GM12878 (cell line): Measurements from ENCODE around the gene CD7. TPM values are rescaled to one million over a fixed set of nuclear protein-coding genes. Genes with fewer than 3 reads are reported as not detected.

ENCODE experiments used
- ASH2L ChIP-seq: fragments of 300-600, 200-600 bp; sonication (generic); IDR thresholded peaks from 2 replicates; pipeline ENCODE4 v1.6.1; 2017; ENCODE audit warnings: low read depth, mild to moderate bottlenecking, borderline replicate concordance
- BMI1 ChIP-seq: fragments of 450-650 bp; IDR thresholded peaks from 2 replicates; pipeline ENCODE4 v1.6.1; 2016; ENCODE audit warnings: mild to moderate bottlenecking, moderate library complexity, borderline replicate concordance
- CBX5 ChIP-seq: sonication (generic); IDR thresholded peaks from 2 replicates; pipeline ENCODE4 v1.6.1; 2016; ENCODE audit warnings: low read depth, moderate library complexity, mild to moderate bottlenecking, inconsistent platforms
- CHD4 ChIP-seq: fragments of 200-600 bp; sonication (generic); IDR thresholded peaks from 2 replicates; pipeline ENCODE4 v1.6.1; 2016; ENCODE audit warnings: mild to moderate bottlenecking
- EP300 ChIP-seq, 2 experiments: fragments of 150-350 bp in 1 of 2; IDR thresholded peaks; 2 replicates each; pipeline ENCODE4 v1.6.1; 2011 to 2012; ENCODE audit warnings: low read depth in 2 of 2, low read length in 2 of 2, borderline replicate concordance in 1 of 2, improper control_type of control experiment in 1 of 2, inconsistent platforms in 1 of 2; ENCODE audit not compliant: control insufficient read depth in 1 of 2
- IKZF2 ChIP-seq, 2 experiments: fragments of 450-650 bp; IDR thresholded peaks; 2 replicates each; pipeline ENCODE4 v1.6.1; 2017; ENCODE audit warnings: mild to moderate bottlenecking in 2 of 2, moderate library complexity in 2 of 2
- KLF5 ChIP-seq: fragments of 450-650 bp; IDR thresholded peaks from 2 replicates; pipeline ENCODE4 v1.6.1; 2014; ENCODE audit warnings: mild to moderate bottlenecking; ENCODE audit not compliant: partially characterized antibody
- MEF2A ChIP-seq: IDR thresholded peaks from 2 replicates; pipeline ENCODE4 v1.6.1; 2011; ENCODE audit warnings: low read depth, mild to moderate bottlenecking, low read length, moderate library complexity; ENCODE audit not compliant: insufficient read depth
- NFYA ChIP-seq: IDR thresholded peaks from 2 replicates; pipeline ENCODE4 v1.6.1; 2011; ENCODE audit warnings: low read depth, mild to moderate bottlenecking, low read length, improper control_type of control experiment, borderline replicate concordance
- NR2C2 ChIP-seq: IDR thresholded peaks from 2 replicates; pipeline ENCODE4 v1.6.1; 2011; ENCODE audit warnings: borderline replicate concordance, low read depth; ENCODE audit not compliant: control insufficient read depth, insufficient read length
- POLR2AphosphoS2 ChIP-seq: IDR thresholded peaks from 2 replicates; pipeline ENCODE4 v1.6.1; 2011; ENCODE audit warnings: low read depth, mild to moderate bottlenecking, low read length, improper control_type of control experiment, moderate library complexity
- RBBP5 ChIP-seq: fragments of 200-600 bp; sonication (generic); conservative IDR thresholded peaks from 2 replicates; pipeline ENCODE4 v1.6.1; 2016
- SIX5 ChIP-seq: IDR thresholded peaks from 2 replicates; pipeline ENCODE4 v1.6.1; 2011; ENCODE audit warnings: mild to moderate bottlenecking, low read depth, low read length, moderate library complexity; ENCODE audit not compliant: severe bottlenecking
- SMAD5 ChIP-seq: IDR thresholded peaks from 2 replicates; pipeline ENCODE4 v1.6.1; 2016; ENCODE audit warnings: antibody characterized with exemption, low read depth
- SUZ12 ChIP-seq: fragments of 200-600 bp; sonication (generic); IDR thresholded peaks from one replicate; pipeline ENCODE4 v1.6.1; 2018; ENCODE audit warnings: antibody characterized with exemption, mild to moderate bottlenecking; ENCODE audit not compliant: unreplicated experiment
- TBL1XR1 ChIP-seq: IDR thresholded peaks from 2 replicates; pipeline ENCODE4 v1.6.1; 2012; ENCODE audit warnings: low read depth, low read length, improper control_type of control experiment
- YY1 ChIP-seq: IDR thresholded peaks from 2 replicates; pipeline ENCODE4 v1.6.1; 2011; ENCODE audit warnings: low read depth, mild to moderate bottlenecking, low read length
- polyA plus RNA-seq, 11 experiments: library from polyadenylated mRNA; depleted of rRNA in 4 of 11; unstranded in 6 of 11; stranded (reverse) in 5 of 11; fragments of >200 nt; fragmentation: Nextera tagmentation in 4 of 11; fragmentation: Illumina TruSeq in 1 of 11; extraction: Ambion mirVana in 4 of 11; extraction: Trizol in 1 of 11; gene quantifications; 1 replicate in 1 of 11; 2 replicates in 10 of 11; pipeline versions ENCODE4 v1.2.1 to v1.2.3, GENCODE V29; 2011 to 2016; ENCODE audit warnings: inconsistent platforms in 2 of 11, missing spikeins in 2 of 11, low read depth in 1 of 11
- total RNA-seq, 4 experiments: library from RNA; depleted of rRNA in 3 of 4; stranded (reverse); fragments of >200 nt in 3 of 4; fragmentation: Illumina TruSeq in 1 of 4; extraction: Trizol in 1 of 4; gene quantifications; 2 replicates each; pipeline versions ENCODE4 v1.2.1 to v1.2.3, GENCODE V29; 2013 to 2021
- TF ChIP-seq, protein P1 (sequence below): IDR thresholded peaks from 2 replicates; pipeline ENCODE4 v1.6.1; 2011; ENCODE audit warnings: borderline replicate concordance, low read depth, mild to moderate bottlenecking, moderate library complexity, low read length; ENCODE audit not compliant: insufficient read depth, poor library complexity, severe bottlenecking
- TF ChIP-seq, protein P2 (sequence below): fragments of 450-650 bp; formaldehyde crosslinking; IDR thresholded peaks from 2 replicates; pipeline ENCODE4 v1.5.0; 2022; ENCODE audit warnings: mild to moderate bottlenecking, missing genetic modification characterization
- TF ChIP-seq, protein P3 (sequence below): fragments of 450-650 bp; IDR thresholded peaks from 2 replicates; pipeline ENCODE4 v1.6.1; 2016; ENCODE audit warnings: mild to moderate bottlenecking

CD7 gene
- total and polyA plus RNA-seq, 10 of the 15 experiments (the other 5 are each of a cell fraction or from before 2014, with no cell fraction given): 0.33 TPM; not detected in 9

DNA sequence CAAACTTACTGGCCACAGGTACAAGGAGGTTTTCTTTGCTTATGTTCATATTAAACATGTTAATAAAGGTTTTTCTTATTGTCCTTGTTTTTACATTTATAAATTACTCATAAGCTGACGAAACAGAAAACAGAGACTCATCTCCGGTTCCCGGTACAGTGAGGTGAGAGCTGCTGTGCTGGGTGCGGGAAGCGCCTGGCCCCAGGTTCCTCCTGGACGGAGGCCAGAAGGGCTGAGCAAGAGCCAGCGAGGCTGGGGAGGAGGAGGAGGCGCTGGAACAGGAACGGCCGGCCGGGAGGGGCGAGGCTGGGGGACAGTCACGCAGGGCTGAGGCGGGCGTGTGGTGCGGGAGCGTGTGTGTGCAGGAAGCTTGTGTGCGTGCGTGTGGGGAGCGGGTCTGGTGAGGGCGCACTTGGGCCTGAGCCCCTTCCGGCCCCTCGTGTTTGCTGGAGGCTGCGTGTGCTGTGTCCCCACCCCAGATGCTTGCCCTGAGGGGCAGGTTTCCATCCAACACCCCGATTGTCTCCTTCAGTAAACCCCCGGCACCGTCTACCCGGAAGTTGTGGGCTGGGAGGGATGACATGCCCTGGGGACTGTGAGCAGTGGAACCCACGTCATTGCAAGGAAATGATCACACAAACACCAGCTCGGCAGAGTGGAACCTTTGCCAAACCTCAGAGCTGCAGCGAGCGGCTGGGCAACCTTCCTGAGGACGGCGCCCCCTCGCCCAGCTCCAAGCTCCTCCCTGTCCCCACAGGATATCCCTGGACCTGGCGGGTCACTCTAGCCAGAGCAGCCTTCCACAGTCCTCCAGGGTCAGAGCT, 19.5 kb downstream of the CD7 start (continued):
- TF ChIP-seq, protein P1, sequence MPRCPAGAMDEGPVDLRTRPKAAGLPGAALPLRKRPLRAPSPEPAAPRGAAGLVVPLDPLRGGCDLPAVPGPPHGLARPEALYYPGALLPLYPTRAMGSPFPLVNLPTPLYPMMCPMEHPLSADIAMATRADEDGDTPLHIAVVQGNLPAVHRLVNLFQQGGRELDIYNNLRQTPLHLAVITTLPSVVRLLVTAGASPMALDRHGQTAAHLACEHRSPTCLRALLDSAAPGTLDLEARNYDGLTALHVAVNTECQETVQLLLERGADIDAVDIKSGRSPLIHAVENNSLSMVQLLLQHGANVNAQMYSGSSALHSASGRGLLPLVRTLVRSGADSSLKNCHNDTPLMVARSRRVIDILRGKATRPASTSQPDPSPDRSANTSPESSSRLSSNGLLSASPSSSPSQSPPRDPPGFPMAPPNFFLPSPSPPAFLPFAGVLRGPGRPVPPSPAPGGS: peak; percentile 40
- TF ChIP-seq, protein P2, sequence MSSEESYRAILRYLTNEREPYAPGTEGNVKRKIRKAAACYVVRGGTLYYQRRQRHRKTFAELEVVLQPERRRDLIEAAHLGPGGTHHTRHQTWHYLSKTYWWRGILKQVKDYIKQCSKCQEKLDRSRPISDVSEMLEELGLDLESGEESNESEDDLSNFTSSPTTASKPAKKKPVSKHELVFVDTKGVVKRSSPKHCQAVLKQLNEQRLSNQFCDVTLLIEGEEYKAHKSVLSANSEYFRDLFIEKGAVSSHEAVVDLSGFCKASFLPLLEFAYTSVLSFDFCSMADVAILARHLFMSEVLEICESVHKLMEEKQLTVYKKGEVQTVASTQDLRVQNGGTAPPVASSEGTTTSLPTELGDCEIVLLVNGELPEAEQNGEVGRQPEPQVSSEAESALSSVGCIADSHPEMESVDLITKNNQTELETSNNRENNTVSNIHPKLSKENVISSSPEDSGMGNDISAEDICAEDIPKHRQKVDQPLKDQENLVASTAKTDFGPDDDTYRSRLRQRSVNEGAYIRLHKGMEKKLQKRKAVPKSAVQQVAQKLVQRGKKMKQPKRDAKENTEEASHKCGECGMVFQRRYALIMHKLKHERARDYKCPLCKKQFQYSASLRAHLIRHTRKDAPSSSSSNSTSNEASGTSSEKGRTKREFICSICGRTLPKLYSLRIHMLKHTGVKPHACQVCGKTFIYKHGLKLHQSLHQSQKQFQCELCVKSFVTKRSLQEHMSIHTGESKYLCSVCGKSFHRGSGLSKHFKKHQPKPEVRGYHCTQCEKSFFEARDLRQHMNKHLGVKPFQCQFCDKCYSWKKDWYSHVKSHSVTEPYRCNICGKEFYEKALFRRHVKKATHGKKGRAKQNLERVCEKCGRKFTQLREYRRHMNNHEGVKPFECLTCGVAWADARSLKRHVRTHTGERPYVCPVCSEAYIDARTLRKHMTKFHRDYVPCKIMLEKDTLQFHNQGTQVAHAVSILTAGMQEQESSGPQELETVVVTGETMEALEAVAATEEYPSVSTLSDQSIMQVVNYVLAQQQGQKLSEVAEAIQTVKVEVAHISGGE: no peak
- TF ChIP-seq POLR2AphosphoS2: no peak; the same call in 1 of the 2 replicates
- no peak for TF ChIP-seq TBL1XR1
- TF ChIP-seq BMI1: no peak; the same call in 1 of the 2 replicates
- no peak for TF ChIP-seq CBX5
- no peak for TF ChIP-seq NR2C2
- TF ChIP-seq, protein P3, sequence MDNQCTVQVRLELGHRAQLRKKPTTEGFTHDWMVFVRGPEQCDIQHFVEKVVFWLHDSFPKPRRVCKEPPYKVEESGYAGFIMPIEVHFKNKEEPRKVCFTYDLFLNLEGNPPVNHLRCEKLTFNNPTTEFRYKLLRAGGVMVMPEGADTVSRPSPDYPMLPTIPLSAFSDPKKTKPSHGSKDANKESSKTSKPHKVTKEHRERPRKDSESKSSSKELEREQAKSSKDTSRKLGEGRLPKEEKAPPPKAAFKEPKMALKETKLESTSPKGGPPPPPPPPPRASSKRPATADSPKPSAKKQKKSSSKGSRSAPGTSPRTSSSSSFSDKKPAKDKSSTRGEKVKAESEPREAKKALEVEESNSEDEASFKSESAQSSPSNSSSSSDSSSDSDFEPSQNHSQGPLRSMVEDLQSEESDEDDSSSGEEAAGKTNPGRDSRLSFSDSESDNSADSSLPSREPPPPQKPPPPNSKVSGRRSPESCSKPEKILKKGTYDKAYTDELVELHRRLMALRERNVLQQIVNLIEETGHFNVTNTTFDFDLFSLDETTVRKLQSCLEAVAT: peak; percentile 64
- TF ChIP-seq YY1: no peak
- peak; percentile 76 to 83; a peak in 3 of 4 replicates for TF ChIP-seq IKZF2 (IDR thresholded peaks at IDR 0.05)
- no peak for TF ChIP-seq SIX5
- TF ChIP-seq SMAD5: no peak
- peak; percentile 91; a peak in 3 of 4 replicates for TF ChIP-seq EP300 (IDR thresholded peaks at IDR 0.05; ENCODE audit: borderline replicate concordance in 1 of 2, control insufficient read depth in 1 of 2, low read depth in 2 of 2, low read length in 2 of 2)
- no peak for TF ChIP-seq KLF5
- TF ChIP-seq CHD4: no peak
- no peak; the same call in 1 of the 2 replicates for TF ChIP-seq ASH2L
- TF ChIP-seq SUZ12: no peak
- 0 out of 2 replicates have a peak, but pooled peaks have one; percentile 16 for TF ChIP-seq MEF2A
- TF ChIP-seq RBBP5: no peak
- no peak for TF ChIP-seq NFYA
